Measurements from ENCODE around the gene SPATA21. TPM values are rescaled to one million over a fixed set of nuclear protein-coding genes. Genes with fewer than 3 reads are reported as not detected.
A peak's percentile ranks its signal among the peaks of the same experiment; 100 is the strongest.
"Not testable (repeated sequence)": the region's sequence is repeated elsewhere in the genome, so short reads cannot be mapped to it uniquely, and the experiment has no call there.

Gene SPATA21
- total and polyA plus RNA-seq, 2 experiments from 2014 or later, result 2.6 TPM; not detected in 1

- ATAC-seq (no peak), DNase-seq (ENCODE audit: low spot score) (no peak)
- no peak overlapping the region for H2AFZ ChIP-seq
- H3K36me3 ChIP-seq (ENCODE audit: insufficient read depth), result 0 out of 2 replicates have a peak, but pooled peaks cover 3% of the 10 kb centered on the region
- H3K27me3 ChIP-seq (ENCODE audit: insufficient read depth), result no peaks in the 10 kb centered on the region
- Mint-ChIP-seq H3K4me3 (no peak overlapping the region), H3K36me3 (ENCODE audit: low read depth) (peaks cover 24% of the 10 kb centered on the region), H3K27ac (no peak overlapping the region), H3K9me3 (no peaks in the 10 kb centered on the region), H3K4me1 (no peaks in the 10 kb centered on the region), H3K27me3 (ENCODE audit: insufficient read depth, low read depth, poor library complexity) (peaks cover 4% of the 10 kb centered on the region)
- TF ChIP-seq NANOG (IDR thresholded peaks at IDR 0.05; ENCODE audit: borderline replicate concordance), result no peak
- TF ChIP-seq EZH2 (IDR thresholded peaks at IDR 0.05; ENCODE audit: low read depth, unreplicated experiment), result no peak
- no peak for TF ChIP-seq ZNF331 (CRISPR knock-in tag; IDR thresholded peaks at IDR 0.05; ENCODE audit: low read depth)
- no peak for TF ChIP-seq STAT1 (IDR thresholded peaks at IDR 0.05; ENCODE audit: unreplicated experiment)
- no peak for TF ChIP-seq EZH2phosphoT487 (IDR thresholded peaks at IDR 0.05; ENCODE audit: unreplicated experiment)
- TF ChIP-seq JUNB (IDR thresholded peaks at IDR 0.05; ENCODE audit: unreplicated experiment), result no peak
- H3F3A ChIP-seq (replicated peaks; ENCODE audit: low read depth), result no peaks in the 10 kb centered on the region
- no peak overlapping the region for H3K4me2 ChIP-seq
- no peaks in the 10 kb centered on the region for H3K4me1 ChIP-seq (ENCODE audit: insufficient read depth)
- H3K79me2 ChIP-seq (replicated peaks; ENCODE audit: insufficient read depth), result no peaks in the 10 kb centered on the region
- no peak overlapping the region for H3K27ac ChIP-seq (ENCODE audit: low read depth)
- H3K9me2 ChIP-seq (ENCODE audit: insufficient read depth), result no peaks in the 10 kb centered on the region
- no peak overlapping the region for H3K4me3 ChIP-seq
- H4K20me1 ChIP-seq (replicated peaks; ENCODE audit: insufficient read depth), result no peaks in the 10 kb centered on the region
Measured at GRCh38 chr1:16484501-16484835, 47.2 kb upstream of the SPATA21 start.

- not testable (repeated sequence) for H3F3A ChIP-seq (replicated peaks; ENCODE audit: low read depth); DNase-seq (ENCODE audit: low spot score); H3K9me3 Mint-ChIP-seq; H3K27ac ChIP-seq (ENCODE audit: low read depth); H3K9me2 ChIP-seq (ENCODE audit: insufficient read depth); H3K27me3 ChIP-seq (ENCODE audit: insufficient read depth); H3K27ac Mint-ChIP-seq; H3K4me2 ChIP-seq; H3K27me3 Mint-ChIP-seq (ENCODE audit: insufficient read depth, low read depth, poor library complexity); H3K36me3 ChIP-seq (ENCODE audit: insufficient read depth); H2AFZ ChIP-seq; H3K4me1 ChIP-seq (ENCODE audit: insufficient read depth); H3K4me3 Mint-ChIP-seq; H4K20me1 ChIP-seq (replicated peaks; ENCODE audit: insufficient read depth); H3K79me2 ChIP-seq (replicated peaks; ENCODE audit: insufficient read depth); H3K4me1 Mint-ChIP-seq; H3K4me3 ChIP-seq
- H3K36me3 Mint-ChIP-seq (ENCODE audit: low read depth), result peaks cover 21% of the 10 kb centered on the region
- ATAC-seq, result peak; percentile 85
Measured at GRCh38 chr1:16483639-16484500, 46.6 kb upstream of the SPATA21 start.

GRCh38 chr1:16483146-16483545, 45.9 kb upstream of the SPATA21 start:
- not testable (repeated sequence) for H3K27me3 ChIP-seq (ENCODE audit: insufficient read depth); H3K4me3 ChIP-seq; H3K79me2 ChIP-seq (replicated peaks; ENCODE audit: insufficient read depth); H3K9me2 ChIP-seq (ENCODE audit: insufficient read depth); H4K20me1 ChIP-seq (replicated peaks; ENCODE audit: insufficient read depth); H3K4me3 Mint-ChIP-seq; H3K4me2 ChIP-seq; H3K9me3 Mint-ChIP-seq; H3K4me1 Mint-ChIP-seq; H3K27ac Mint-ChIP-seq; H3K27me3 Mint-ChIP-seq (ENCODE audit: insufficient read depth, low read depth, poor library complexity); H3F3A ChIP-seq (replicated peaks; ENCODE audit: low read depth); H3K4me1 ChIP-seq (ENCODE audit: insufficient read depth); DNase-seq (ENCODE audit: low spot score); H3K27ac ChIP-seq (ENCODE audit: low read depth); H3K36me3 ChIP-seq (ENCODE audit: insufficient read depth); H2AFZ ChIP-seq
- H3K36me3 Mint-ChIP-seq (ENCODE audit: low read depth), result peaks cover 25% of the 10 kb centered on the region; the same call in 2 of the 3 replicates
- ATAC-seq, result peak; percentile 34
